Smooth muscle cell (in vitro differentiated cells): ENCODE results near the gene APBB2. TPM values are rescaled to one million over a fixed set of nuclear protein-coding genes. Genes with fewer than 3 reads are reported as not detected.

Experiments used
- DNase-seq: peaks from one replicate; lab custom pipeline; 2025; ENCODE audit not compliant: unreplicated experiment; lab: John Stamatoyannopoulos, UW
- H2AFZ ChIP-seq: fragments of 200-600 bp; sonication (generic); 2 replicates; pipeline ENCODE4 v1.6.0; 2016; ENCODE audit warnings: antibody characterized with exemption, low read depth, mild to moderate bottlenecking
- H3F3A ChIP-seq: fragments of 200-600 bp; sonication (generic); 2 replicates; pipeline ENCODE4 v1.6.0; 2017; ENCODE audit warnings: antibody characterized with exemption, low read depth
- H3K27ac ChIP-seq: fragments of 200-600 bp; sonication (generic); 2 replicates; pipeline ENCODE4 v1.5.1; 2016; ENCODE audit warnings: low read depth, mild to moderate bottlenecking
- H3K27me3 ChIP-seq: fragments of 200-600 bp; sonication (generic); 2 replicates; pipeline ENCODE4 v1.6.1; 2016; ENCODE audit warnings: low read depth, mild to moderate bottlenecking
- H3K36me3 ChIP-seq: fragments of 200-600 bp; sonication (generic); 2 replicates; pipeline ENCODE4 v1.5.1; 2016; ENCODE audit warnings: low read depth
- H3K4me1 ChIP-seq: fragments of 200-600 bp; sonication (generic); 2 replicates; pipeline ENCODE4 v1.5.1; 2016; ENCODE audit warnings: low read depth
- H3K4me2 ChIP-seq: fragments of 200-600 bp; sonication (generic); 2 replicates; pipeline ENCODE4 v1.6.0; 2016; ENCODE audit warnings: mild to moderate bottlenecking
- H3K4me3 ChIP-seq: fragments of 200-600 bp; sonication (generic); 2 replicates; pipeline ENCODE4 v1.5.1; 2016; ENCODE audit warnings: mild to moderate bottlenecking
- H3K79me2 ChIP-seq: fragments of 200-600 bp; sonication (generic); 2 replicates; pipeline ENCODE4 v1.6.0; 2016; ENCODE audit warnings: low read depth, mild to moderate bottlenecking
- H3K9ac ChIP-seq: fragments of 200-600 bp; sonication (generic); 2 replicates; pipeline ENCODE4 v1.6.0; 2016; ENCODE audit warnings: low read depth
- H3K9me3 ChIP-seq: fragments of 200-600 bp; sonication (generic); replicated peaks from 2 replicates; pipeline ENCODE4 v1.5.1; 2016; ENCODE audit warnings: low read depth
- H4K20me1 ChIP-seq: fragments of 200-600 bp; sonication (generic); 2 replicates; pipeline ENCODE4 v1.6.0; 2016; ENCODE audit warnings: low read depth
- CTCF ChIP-seq: fragments of 200-600 bp; sonication (generic); IDR thresholded peaks from 2 replicates; pipeline ENCODE4 v1.5.1; 2017; ENCODE audit warnings: borderline replicate concordance, mild to moderate bottlenecking, antibody characterized with exemption; ENCODE audit not compliant: insufficient read depth, poor library complexity, severe bottlenecking
- WGBS: methylation state at CpG from one replicate; pipeline ENCODE4 v1.1.7; 2016; ENCODE audit warnings: low lambda C conversion rate; 5-methylcytosine and 5-hydroxymethylcytosine counted together
- polyA plus RNA-seq: library from polyadenylated mRNA; unstranded; fragments of >200 nt; fragmentation: Nextera tagmentation; extraction: Ambion mirVana; gene quantifications from 2 replicates; pipeline ENCODE4 v1.2.1, GENCODE V29; 2016
- total RNA-seq: library from RNA; depleted of rRNA; stranded (reverse); fragments of >200 nt; gene quantifications from 2 replicates; pipeline ENCODE4 v1.2.3, GENCODE V29; 2014

The APBB2 gene
- total and polyA plus RNA-seq, 2 experiments from 2014 or later: 22.1 to 60.9 TPM

GRCh38 chr4:41199788-41200187, 14.6 kb downstream of the APBB2 start:
- Histone ChIP-seq H3K4me1 (peaks cover 1% of the 10 kb centered on the region), H3K4me2 (no peak overlapping the region), H3K9me3 (no peaks in the 10 kb centered on the region), H3F3A (peaks cover under 1% of the 10 kb centered on the region), H3K36me3 (no peaks in the 10 kb centered on the region), H2AFZ (no peak overlapping the region), H3K79me2 (peaks cover 97% of the 10 kb centered on the region), H3K4me3 (no peak overlapping the region), H3K9ac (no peak overlapping the region), H4K20me1 (peaks cover 74% of the 10 kb centered on the region), H3K27me3 (no peaks in the 10 kb centered on the region), H3K27ac (no peak overlapping the region)
- TF ChIP-seq CTCF: no peak
- WGBS: 83% methylated on average over 3 of the region's 3 CpGs
- no peak for DNase-seq

GRCh38 chr4:41197996-41198395, 16.3 kb downstream of the APBB2 start:
- H3K4me2 ChIP-seq: no peak overlapping the region
- no peak for TF ChIP-seq CTCF
- no peak overlapping the region for H3K4me3 ChIP-seq
- no peak overlapping the region for H2AFZ ChIP-seq
- peaks cover 77% of the 10 kb centered on the region for H4K20me1 ChIP-seq
- no peaks in the 10 kb centered on the region for H3K36me3 ChIP-seq
- H3K9me3 ChIP-seq: no peaks in the 10 kb centered on the region
- H3K79me2 ChIP-seq: peaks cover 99% of the 10 kb centered on the region
- H3K4me1 ChIP-seq: no peaks in the 10 kb centered on the region
- WGBS: 99% methylated on average over 2 of the region's 2 CpGs
- H3K27ac ChIP-seq: no peak overlapping the region
- H3K27me3 ChIP-seq: no peaks in the 10 kb centered on the region
- DNase-seq: no peak
- H3F3A ChIP-seq: no peaks in the 10 kb centered on the region
- no peak overlapping the region for H3K9ac ChIP-seq

GRCh38 chr4:41197495-41197894, 16.8 kb downstream of the APBB2 start:
- Histone ChIP-seq H3K9ac (no peak overlapping the region), H3K36me3 (no peaks in the 10 kb centered on the region), H3K9me3 (no peaks in the 10 kb centered on the region), H3F3A (no peaks in the 10 kb centered on the region), H3K27me3 (no peaks in the 10 kb centered on the region), H3K4me2 (peak overlapping the region; percentile 48), H4K20me1 (peaks cover 77% of the 10 kb centered on the region), H3K27ac (no peak overlapping the region), H2AFZ (no peak overlapping the region), H3K79me2 (peaks cover 99% of the 10 kb centered on the region), H3K4me1 (no peaks in the 10 kb centered on the region), H3K4me3 (no peak overlapping the region)
- no peak for DNase-seq
- no peak for TF ChIP-seq CTCF
- 66% methylated on average over 3 of the region's 3 CpGs for WGBS

- no peaks in the 10 kb centered on the region for H3K4me1 ChIP-seq
- no peak overlapping the region for H2AFZ ChIP-seq
- no peaks in the 10 kb centered on the region for H3K9me3 ChIP-seq
- no peaks in the 10 kb centered on the region for H3F3A ChIP-seq
- peaks cover 81% of the 10 kb centered on the region for H4K20me1 ChIP-seq
- WGBS: 46% methylated on average over 6 of the region's 6 CpGs
- peak overlapping the region; percentile 48 for H3K4me2 ChIP-seq
- no peaks in the 10 kb centered on the region for H3K27me3 ChIP-seq
- peaks cover 99% of the 10 kb centered on the region for H3K79me2 ChIP-seq
- H3K27ac ChIP-seq: no peak overlapping the region
- H3K9ac ChIP-seq: no peak overlapping the region
- DNase-seq: no peak
- no peak overlapping the region for H3K4me3 ChIP-seq
- no peak for TF ChIP-seq CTCF
- no peaks in the 10 kb centered on the region for H3K36me3 ChIP-seq
Measured at GRCh38 chr4:41196633-41197332, 17.6 kb downstream of the APBB2 start.
